PFSK-1 (cell line): ENCODE data around the gene SOCS6.

Experiments
- FOXP2 ChIP-seq: optimal IDR thresholded peaks from 2 replicates; pipeline ENCODE3; 2011; ENCODE audit warnings: borderline replicate concordance, control low read depth, inconsistent platforms; ENCODE audit not compliant: insufficient read depth; ENCODE audit errors: extremely low read length, extremely low read depth
- POLR2AphosphoS5 ChIP-seq: IDR thresholded peaks from 2 replicates; pipeline ENCODE4 v1.6.1; 2012; ENCODE audit warnings: low read depth, mild to moderate bottlenecking, control low read depth, low read length, moderate library complexity
- REST ChIP-seq, 2 experiments: IDR thresholded peaks; 2 replicates each; pipeline versions ENCODE4 v1.6.1 to v1.8.0; 2011 to 2012; ENCODE audit warnings: low read depth in 2 of 2, low read length in 2 of 2, control low read depth in 1 of 2, inconsistent platforms in 1 of 2, mild to moderate bottlenecking in 1 of 2, moderate library complexity in 1 of 2; ENCODE audit not compliant: insufficient read depth in 1 of 2
- SIN3A ChIP-seq: IDR thresholded peaks from 2 replicates; pipeline ENCODE4 v1.6.1; 2012; ENCODE audit warnings: mild to moderate bottlenecking, low read length, moderate library complexity, borderline replicate concordance; ENCODE audit not compliant: insufficient read depth
- TAF1 ChIP-seq: IDR thresholded peaks from 2 replicates; pipeline ENCODE4 v1.6.1; 2012; ENCODE audit warnings: low read length, control low read depth, borderline replicate concordance; ENCODE audit not compliant: insufficient read depth

Gene SOCS6

GRCh38 chr18:70296781-70297180, 7.9 kb downstream of the SOCS6 start:
- TF ChIP-seq TAF1 (no peak), POLR2AphosphoS5 (no peak), FOXP2 (no peak), REST (IDR thresholded peaks at IDR 0.05; ENCODE audit: insufficient read depth in 1 of 2, low read depth in 2 of 2, low read length in 2 of 2) (no peak), SIN3A (no peak)

- TF ChIP-seq SIN3A (no peak), REST (IDR thresholded peaks at IDR 0.05; ENCODE audit: insufficient read depth in 1 of 2, low read depth in 2 of 2, low read length in 2 of 2) (no peak), FOXP2 (no peak), POLR2AphosphoS5 (no peak), TAF1 (no peak)
These were observed 10.5 kb downstream of the SOCS6 start for GRCh38 chr18:70299393-70299792.

- TF ChIP-seq TAF1, result no peak
These were observed 12.8 kb downstream of the SOCS6 start for GRCh38 chr18:70301667-70302066.

- TF ChIP-seq POLR2AphosphoS5 (no peak), REST (IDR thresholded peaks at IDR 0.05; ENCODE audit: insufficient read depth in 1 of 2, low read depth in 2 of 2, low read length in 2 of 2) (no peak), SIN3A (no peak), TAF1 (no peak), FOXP2 (no peak)
These were observed 19.9 kb downstream of the SOCS6 start for GRCh38 chr18:70308555-70309294.

- TF ChIP-seq SIN3A (no peak), POLR2AphosphoS5 (no peak), FOXP2 (no peak), TAF1 (no peak), REST (IDR thresholded peaks at IDR 0.05; ENCODE audit: insufficient read depth in 1 of 2, low read depth in 2 of 2, low read length in 2 of 2) (no peak)
These were observed 21.9 kb downstream of the SOCS6 start for GRCh38 chr18:70310560-70311320.
